HG02763 (cell line): ENCODE measurements around the gene SOBP.
"Not testable (repeated sequence)": the region's sequence is repeated elsewhere in the genome, so short reads cannot be mapped to it uniquely, and the experiment has no call there.

ENCODE experiments used
- ATAC-seq: cut with Tn5 transposase; IDR thresholded peaks from one replicate; pipeline ENCODE4 v1.9.1; 2021; ENCODE audit warnings: mild to moderate bottlenecking, moderate library complexity; ENCODE audit not compliant: unreplicated experiment

Gene SOBP

GRCh38 chr6:107489636-107490565 lies at the start of gene SOBP:
SOBP (plus strand) TSS chr6:107490117; CDS start chr6:107490617, 500 bp downstream.
- no peak for ATAC-seq

GRCh38 chr6:107440936-107441335 lies 49.0 kb upstream of the SOBP start:
- ATAC-seq = no peak

GRCh38 chr6:107441682-107442081 lies 48.2 kb upstream of the SOBP start:
- no peak for ATAC-seq

- ATAC-seq = no peak
These were observed 46.8 kb upstream of the SOBP start for GRCh38 chr6:107442938-107443607.

- no peak for ATAC-seq
These were observed 46.2 kb upstream of the SOBP start for GRCh38 chr6:107443608-107444267.

GRCh38 chr6:107444277-107444676 lies 45.6 kb upstream of the SOBP start:
- ATAC-seq = no peak

- ATAC-seq = no peak
These were observed 42.2 kb upstream of the SOBP start for GRCh38 chr6:107447663-107448216.

- no peak for ATAC-seq
These were observed 41.1 kb upstream of the SOBP start for GRCh38 chr6:107448776-107449175.

- peak; percentile 14 for ATAC-seq
These were observed 31.1 kb upstream of the SOBP start for GRCh38 chr6:107458672-107459282.

- ATAC-seq = peak; percentile 95
These were observed 30.4 kb upstream of the SOBP start, which contains the start of gene PDSS2 for GRCh38 chr6:107459283-107460082. PDSS2 (minus strand) TSS chr6:107459564; CDS start chr6:107459285, 279 bp downstream.

- no peak for ATAC-seq
These were observed 29.8 kb upstream of the SOBP start for GRCh38 chr6:107460083-107460631.

- no peak for ATAC-seq
These were observed 23.9 kb upstream of the SOBP start for GRCh38 chr6:107466062-107466461.

- no peak for ATAC-seq
These were observed 19.6 kb upstream of the SOBP start for GRCh38 chr6:107470364-107470763.

GRCh38 chr6:107473660-107474059 lies 16.3 kb upstream of the SOBP start:
- no peak for ATAC-seq

- ATAC-seq = not testable (repeated sequence)
These were observed 14.6 kb upstream of the SOBP start for GRCh38 chr6:107475360-107475759.

GRCh38 chr6:107475826-107476225 lies 14.1 kb upstream of the SOBP start:
- not testable (repeated sequence) for ATAC-seq

- no peak for ATAC-seq
These were observed 10.7 kb upstream of the SOBP start for GRCh38 chr6:107479089-107479690.

- no peak for ATAC-seq
These were observed 4.8 kb upstream of the SOBP start for GRCh38 chr6:107485157-107485556.
